ENCODE results near the gene TAF4.

DNA sequence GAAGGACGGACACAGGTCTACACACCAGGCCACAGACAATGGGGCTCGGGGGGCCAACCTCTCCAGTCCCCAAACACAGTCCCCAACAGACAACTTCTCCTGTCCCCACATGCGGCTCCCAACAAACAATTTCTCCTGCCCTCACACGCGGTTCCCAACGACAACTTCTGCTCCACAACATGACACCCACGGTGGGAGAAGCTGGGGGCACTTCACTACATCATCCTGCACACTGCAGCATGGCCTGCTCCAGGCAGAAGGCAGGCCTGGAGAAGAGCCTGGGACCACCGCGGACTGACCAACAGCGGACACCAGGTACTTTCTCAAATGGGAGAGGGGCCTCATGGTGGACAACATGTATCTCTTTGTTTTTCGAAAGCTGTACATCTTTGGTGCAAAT lies 6.7 kb downstream of the TAF4 start:
- TF ChIP-seq POLR2A (IDR thresholded peaks at IDR 0.05), result no peak
- TF ChIP-seq, protein P1, sequence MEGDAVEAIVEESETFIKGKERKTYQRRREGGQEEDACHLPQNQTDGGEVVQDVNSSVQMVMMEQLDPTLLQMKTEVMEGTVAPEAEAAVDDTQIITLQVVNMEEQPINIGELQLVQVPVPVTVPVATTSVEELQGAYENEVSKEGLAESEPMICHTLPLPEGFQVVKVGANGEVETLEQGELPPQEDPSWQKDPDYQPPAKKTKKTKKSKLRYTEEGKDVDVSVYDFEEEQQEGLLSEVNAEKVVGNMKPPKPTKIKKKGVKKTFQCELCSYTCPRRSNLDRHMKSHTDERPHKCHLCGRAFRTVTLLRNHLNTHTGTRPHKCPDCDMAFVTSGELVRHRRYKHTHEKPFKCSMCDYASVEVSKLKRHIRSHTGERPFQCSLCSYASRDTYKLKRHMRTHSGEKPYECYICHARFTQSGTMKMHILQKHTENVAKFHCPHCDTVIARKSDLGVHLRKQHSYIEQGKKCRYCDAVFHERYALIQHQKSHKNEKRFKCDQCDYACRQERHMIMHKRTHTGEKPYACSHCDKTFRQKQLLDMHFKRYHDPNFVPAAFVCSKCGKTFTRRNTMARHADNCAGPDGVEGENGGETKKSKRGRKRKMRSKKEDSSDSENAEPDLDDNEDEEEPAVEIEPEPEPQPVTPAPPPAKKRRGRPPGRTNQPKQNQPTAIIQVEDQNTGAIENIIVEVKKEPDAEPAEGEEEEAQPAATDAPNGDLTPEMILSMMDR (IDR thresholded peaks at IDR 0.05), result no peak
